Measurements from ENCODE around the gene MEIOB.
"Not testable (repeated sequence)": the region's sequence is repeated elsewhere in the genome, so short reads cannot be mapped to it uniquely, and the experiment has no call there.

The MEIOB gene

DNA sequence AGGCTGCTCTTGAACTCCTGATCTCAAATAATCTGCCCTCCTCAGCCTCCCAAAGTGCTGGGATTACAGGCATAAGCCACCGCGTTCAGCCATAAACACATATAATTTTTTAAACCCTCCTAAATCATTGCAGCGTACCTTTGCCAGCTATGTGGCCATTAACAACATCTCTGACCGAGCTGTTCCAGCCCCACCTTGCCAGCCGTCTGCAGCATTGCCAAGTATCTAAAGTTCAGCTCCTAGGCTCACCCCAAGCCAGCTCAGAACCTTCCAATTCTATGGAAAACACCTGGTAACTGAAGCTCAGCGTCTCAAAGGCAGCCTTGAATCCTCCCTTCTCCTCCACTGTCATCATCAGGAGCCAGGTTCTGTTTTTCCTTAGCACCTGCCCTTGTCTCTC, 5.1 kb upstream of the MEIOB start:
- DNase-seq: no peak

DNA sequence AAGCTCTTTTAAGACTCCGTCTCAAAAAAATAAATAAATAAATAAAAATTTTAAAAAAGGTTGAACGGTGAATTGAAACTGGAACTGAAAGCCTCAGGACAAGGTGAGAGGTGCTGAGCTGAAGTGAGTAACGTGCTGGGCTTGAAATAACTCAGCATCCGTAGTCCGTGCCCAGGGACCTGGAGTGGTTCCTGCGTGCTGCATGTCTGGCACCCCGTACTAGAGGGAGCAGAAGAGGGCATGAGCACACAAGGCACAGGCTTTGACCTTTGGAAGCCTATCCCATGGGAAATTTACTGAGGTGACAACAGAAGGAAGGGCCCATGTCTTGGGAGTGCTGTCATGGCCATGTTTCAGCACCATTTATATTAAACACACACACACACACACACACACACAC, 4.5 kb upstream of the MEIOB start:
- DNase-seq: no peak

DNA sequence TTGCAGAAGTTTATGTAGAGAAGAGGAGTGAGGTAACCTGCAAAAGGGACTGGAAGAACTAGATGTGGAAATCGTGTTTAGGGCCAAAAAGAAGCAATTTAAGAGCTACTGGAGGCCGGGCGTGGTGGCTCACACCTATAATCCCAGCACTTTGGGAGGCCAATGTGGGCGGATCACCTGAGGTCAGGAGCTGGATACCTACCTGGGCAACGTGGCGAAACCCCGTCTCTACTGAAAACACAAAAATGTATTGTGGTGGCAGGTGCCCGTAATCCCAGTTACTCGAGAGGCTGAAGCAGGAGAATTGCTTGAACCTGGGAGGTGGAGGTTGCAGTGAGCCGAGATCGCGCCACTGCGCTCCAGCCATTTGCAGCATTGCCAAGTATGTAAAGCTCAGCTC, 4.1 kb upstream of the MEIOB start:
- not testable (repeated sequence) for DNase-seq

DNA sequence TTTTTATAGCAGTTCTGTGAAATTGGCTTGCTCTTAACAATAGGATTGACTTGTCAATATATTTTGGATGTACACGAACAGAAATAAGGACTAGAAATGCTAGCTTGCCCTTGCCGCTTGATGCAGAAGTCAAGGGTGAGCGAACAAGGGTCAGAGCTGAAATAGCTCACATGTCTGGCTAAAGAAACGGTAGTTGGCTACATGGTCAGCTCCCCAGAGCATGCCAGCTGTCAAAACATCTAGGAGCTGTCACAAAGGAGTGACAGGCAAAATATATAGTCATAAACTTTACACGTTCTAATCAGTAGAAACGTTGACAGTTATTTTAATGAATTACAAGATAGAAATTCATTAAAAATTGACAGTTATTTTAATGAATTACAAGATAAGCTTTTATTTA, 2.9 kb upstream of the MEIOB start:
- DNase-seq: no peak

DNA sequence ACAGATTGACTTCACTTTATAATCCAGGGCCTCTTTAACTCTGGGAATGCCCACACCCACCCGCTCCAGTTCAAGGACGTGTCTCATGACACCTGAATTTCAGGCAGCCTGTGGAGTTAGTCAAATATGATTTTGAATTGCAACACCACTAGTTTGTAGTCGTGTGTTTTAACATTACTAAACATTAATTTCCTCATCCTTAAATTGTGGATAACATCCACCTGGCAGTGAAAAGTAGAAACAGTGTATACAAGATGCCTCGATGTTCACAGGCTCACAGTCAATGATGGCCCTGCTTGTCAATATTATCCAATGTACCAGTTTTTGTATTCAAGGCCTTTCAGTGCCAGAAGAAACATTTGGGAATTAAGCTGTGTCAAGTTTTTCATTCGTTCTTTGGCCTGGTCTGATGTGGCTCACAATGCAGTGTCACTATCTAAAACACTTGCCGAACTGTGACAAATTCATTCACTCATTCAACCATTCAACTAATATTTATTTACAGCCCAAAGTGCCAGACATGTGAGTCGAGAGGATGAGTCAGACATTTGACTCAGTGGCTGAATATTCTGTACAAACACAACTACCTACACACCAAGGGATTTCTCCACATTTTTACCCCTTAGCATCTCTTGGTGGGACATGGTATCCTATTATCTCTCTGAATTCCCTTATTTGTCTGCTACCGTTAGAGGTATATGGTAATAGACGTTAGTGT, 1.4 kb downstream of the MEIOB start:
- no peak for DNase-seq

DNA sequence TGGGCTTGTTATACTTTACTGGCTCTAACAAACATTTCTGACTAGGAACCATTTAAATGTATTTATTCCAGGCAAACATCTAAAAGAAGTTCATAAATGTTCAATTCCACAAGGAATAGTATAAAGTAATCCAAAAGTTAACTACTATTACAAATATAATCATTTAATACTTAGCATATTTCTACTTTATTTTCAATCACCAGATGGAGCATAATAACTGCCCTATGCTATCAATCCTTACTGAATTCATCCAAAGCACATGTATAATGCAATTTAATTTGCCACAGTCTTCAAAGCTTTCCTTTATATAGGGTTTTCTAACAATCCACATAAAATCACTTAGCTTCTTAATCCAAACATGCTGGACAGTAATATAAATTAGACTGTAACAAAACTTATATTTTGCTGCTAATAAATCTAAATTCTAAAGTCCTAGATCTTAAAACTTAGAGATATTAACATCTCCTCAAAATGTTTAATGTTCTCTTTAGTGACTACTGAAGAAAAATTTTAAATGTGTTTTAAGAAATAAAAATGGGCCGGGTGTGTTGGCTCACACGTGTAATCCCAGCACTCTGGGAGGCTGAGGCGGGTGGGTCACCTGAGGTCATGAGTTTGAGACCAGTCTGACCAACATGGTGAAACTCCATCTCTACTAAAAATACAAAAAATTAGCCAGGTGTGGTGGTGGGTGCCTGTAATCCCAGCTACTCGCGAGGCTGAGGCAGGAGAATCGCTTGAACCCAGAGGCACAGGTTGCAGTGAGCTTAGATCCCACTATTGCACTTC, 5.9 kb downstream of the MEIOB start:
- DNase-seq: no peak

DNA sequence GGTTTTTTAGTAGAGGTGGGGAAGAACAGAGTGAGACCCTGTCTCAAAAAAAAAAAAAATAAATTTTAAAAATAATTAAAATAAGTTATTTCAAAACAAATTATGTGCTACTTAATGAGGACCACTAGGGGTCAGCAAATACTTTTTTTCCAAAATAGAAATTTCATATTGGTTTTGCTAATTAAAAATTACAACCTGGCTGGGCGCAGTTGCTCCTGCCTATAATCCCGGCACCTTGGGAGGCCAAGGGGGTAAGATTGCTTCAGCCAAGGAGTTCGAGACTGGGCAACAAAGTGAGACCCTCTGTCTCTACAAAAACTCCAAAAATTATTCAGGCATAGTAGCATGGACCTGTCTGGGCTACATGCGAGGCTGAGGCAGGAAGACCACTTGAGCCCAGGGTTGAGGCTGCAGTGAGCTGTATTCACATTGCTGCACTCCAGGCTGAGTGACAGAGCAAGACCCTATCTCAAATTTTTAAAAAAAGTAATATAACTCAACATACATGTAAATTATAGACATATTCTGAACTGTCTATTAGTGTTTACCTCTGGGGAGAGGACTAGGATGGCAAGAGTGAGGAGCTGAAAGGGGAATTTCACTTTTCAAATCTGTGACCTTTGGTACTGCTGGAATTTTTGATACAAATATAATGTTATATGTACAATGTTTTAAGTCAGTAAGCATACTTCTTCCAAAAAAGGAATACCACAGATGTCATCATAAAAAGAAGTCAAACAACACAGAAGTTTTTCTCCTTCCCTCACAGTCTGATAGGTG, 8.1 kb downstream of the MEIOB start:
- DNase-seq: peak; percentile 18

DNA sequence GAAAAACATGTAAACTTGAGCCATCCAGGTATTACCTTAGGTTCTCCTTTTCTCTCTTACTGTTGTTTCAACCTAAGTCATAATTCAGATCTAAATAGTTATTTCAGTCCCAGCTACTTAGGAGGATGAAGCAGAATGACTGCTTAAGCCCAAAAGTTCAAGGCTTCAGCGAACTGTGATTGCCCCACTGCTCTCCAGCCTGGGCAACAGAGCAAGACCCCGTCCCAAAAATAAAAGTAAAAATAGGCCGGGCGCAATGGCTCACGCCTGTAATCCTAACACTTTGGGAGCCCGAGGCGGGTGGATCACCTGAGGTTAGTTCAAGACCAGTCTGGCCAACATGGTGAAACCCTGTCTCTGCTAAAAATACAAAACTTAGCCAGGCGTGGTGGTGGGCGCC, 9.6 kb downstream of the MEIOB start:
- DNase-seq: no peak

DNA sequence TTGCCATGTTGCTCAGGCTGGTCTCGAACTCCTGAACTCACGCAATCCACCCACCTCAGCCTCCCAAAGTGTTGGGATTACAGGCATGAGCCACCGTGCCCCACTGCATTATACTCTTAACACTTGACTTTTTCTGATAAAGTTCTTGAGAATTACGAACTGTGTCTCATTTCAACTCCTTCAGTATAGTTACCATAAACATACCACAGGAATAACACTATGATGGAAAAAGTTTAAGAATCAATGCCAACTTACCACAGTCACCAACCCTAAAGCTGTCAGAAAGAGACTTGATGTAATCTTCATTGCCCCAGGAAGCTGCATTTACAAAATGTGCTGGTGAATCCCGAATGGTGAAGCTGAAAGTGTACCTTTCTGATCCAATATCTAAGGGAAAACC, 10.2 kb downstream of the MEIOB start:
- no peak for DNase-seq

DNA sequence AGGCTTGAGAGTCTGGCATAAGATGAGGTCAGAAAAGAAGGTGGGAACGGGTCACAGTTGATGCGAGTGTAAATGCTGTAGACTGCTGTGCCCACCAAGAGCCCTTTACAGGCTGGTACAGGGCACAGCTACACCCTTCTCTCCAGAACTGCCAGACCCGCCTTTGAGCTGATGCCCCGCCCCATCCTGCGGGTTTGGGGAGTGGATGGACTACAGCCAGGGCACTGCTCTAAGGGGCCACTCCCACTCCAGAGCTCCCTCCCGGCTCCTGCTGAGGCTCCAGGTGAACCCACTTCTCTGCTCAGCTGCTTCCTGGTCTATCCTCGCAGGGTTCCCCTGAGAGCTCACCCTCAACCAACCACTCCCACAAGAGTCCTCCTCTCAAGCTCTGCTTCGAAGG, 12.3 kb downstream of the MEIOB start:
- no peak for DNase-seq

DNA sequence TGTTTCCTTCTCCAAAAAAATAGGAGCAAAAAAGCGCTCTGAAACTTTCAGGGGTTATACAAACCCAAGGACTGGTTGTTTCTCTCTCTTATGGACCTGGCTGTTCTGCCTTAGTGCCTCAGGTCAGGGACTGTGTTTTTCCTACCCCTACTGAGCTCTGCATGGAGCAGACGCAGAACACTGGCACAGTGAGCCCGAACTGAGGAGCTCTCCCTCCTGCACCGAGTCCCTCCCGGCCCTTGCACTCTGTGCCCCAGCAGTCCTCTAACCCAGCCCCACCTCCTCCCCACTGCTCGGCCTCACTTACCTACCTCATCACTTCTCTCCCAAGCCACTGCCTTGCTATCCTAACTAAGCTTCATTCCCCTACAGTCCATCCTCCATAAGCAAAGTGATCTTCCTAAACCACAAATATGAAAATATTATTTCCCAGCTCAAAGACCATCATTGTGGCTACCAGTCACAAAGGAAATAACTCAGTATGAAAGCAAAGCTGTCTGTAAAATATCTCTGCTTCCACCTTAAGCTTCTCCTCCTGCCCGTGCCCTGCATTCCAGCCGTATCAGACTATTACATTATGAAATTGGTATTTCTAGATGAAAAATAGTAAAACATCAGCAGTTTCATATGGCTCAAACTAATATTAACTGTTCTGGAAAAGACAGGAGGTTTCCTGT, 13.6 kb downstream of the MEIOB start:
- DNase-seq: no peak

DNA sequence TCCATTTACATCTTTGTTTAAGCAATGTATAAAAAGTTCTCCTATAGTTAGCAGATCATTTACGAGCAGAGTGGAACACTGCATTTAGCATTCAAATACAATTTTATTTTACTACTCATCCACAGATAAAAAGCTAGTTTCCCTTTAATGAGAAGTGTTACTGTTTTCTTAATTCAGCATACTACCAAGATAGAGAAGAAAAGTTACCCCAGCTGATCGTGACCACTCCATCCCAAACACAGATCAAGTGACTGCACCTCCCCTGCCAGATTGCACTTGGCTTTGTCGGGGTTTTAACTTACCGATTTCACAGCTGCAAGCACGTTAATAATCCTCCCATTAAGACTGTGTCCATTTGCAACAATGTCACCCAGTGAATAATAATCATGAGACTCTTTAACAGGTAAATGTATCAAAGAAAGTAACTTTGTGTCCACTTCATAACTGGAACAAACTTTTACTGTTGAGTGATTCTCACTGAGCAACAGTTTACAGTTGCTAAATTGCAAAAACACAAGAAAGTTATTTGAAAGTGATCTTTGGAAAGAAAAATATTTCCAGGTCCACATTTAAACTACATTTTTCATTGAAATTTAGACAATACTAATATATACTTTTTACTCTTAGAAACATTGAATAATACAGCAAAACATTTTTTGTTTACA, 14.4 kb downstream of the MEIOB start:
- DNase-seq: no peak

DNA sequence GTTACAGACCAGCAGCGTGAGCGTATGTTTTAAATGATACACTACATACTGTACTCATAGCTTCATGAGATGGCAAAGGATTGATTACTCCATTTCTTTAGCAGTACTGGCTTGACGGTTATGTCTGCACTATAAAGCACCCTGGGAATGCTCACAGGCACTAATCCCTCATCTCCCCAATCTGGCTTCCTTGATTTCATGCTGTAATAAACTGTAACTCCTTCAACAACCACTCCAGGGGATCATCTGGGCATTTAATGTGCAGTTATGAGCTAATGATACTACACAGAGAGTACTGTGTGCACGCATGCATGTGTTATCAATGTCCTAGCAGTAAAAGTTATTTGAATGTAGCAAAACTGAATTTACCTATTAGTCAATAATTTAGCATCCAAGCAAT, 20.2 kb downstream of the MEIOB start:
- DNase-seq: no peak

DNA sequence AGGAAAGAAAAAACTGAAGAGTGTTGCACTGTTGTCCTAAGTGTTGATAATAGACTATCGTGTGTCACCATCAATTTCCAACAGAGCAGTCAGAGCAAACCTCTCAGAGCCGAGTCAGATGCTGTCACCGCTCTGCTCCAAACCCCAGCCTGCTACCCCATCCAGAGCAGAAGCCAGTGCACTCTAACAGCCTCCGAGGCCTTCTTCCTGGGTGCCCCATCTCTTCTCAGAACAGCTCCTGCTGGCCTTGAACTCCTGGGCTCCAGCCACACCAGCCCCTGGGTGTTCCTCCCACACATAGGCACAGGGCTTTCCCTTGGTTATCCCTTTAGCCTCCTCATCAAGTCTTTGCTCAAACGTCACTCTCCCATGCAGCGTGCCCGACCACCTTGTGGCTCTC, 21.0 kb downstream of the MEIOB start:
- no peak for DNase-seq

DNA sequence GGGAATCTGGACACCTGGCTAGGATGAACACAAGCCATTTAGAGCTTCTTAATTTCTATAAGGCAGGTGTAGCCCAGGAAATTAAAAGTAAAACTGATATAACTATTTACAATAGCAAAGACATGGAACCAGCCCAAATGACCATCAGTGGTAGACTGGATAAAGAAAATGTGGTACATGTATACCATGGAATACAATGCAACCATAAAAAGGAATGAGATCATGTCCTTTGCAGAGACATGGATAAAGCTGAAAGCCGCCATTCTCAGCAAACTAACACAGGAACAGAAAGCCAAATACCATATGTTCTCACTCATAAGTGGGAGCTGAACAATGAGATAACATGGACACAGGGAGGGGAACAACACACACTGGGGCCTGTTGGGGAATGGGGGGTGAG, 25.5 kb downstream of the MEIOB start:
- DNase-seq: no peak

DNA sequence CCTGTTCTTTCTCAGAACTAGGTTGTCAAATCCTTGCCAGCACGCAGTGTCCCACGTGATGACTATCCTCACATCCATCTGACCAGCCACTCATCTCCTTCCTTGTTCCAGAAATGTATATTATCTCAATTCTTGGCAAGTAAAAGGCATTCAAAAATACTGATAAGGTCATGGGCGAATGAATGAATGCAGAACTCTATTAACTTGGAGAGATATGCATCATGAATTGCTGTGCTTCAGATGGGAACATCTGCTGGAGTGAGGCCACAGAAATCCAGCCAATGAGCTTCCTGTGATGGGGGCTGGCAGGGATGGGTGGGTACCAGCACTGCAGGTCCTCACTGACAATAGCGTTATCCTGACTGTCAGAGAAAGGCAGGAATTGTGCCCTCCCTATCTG, 26.0 kb downstream of the MEIOB start:
- no peak for DNase-seq

DNA sequence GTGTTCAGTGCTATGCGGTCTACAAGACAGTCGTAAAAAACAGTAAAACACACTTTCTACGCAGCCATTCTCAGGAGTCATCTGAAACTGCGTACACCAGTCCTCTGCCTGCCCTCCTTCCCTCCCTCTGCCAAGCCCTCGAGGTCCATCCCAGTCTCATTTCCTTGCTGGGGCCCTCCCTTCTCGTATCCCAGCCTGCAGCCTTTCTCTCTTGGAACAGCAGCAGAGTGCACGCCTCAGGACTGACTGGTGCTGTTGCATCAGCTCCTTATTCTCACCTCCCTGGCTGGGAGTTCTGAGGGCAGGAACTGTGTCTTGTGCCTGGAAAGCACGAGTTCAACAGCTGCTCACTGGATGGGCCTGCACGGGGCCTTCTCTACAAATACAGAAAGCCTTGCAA, 32.4 kb downstream of the MEIOB start:
- no peak for DNase-seq

DNA sequence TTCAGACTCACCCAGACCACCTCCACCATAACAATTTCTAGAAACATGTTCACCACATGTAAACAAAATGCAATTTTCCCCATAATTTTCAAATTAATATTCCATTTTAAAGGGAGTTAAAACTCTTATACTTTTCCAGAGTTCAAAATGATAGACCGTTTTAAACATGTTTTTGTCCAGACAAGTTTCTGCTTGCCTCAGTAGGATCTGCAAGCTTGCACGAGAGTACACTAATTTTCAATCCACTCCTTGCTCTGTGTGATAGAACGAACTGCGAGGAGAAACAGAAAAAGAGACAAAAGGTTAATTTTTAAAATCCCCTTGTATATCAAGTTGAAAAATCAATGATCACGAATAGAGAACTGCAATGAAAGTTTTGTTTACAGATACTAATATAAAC, 37.9 kb downstream of the MEIOB start:
- DNase-seq: no peak

DNA sequence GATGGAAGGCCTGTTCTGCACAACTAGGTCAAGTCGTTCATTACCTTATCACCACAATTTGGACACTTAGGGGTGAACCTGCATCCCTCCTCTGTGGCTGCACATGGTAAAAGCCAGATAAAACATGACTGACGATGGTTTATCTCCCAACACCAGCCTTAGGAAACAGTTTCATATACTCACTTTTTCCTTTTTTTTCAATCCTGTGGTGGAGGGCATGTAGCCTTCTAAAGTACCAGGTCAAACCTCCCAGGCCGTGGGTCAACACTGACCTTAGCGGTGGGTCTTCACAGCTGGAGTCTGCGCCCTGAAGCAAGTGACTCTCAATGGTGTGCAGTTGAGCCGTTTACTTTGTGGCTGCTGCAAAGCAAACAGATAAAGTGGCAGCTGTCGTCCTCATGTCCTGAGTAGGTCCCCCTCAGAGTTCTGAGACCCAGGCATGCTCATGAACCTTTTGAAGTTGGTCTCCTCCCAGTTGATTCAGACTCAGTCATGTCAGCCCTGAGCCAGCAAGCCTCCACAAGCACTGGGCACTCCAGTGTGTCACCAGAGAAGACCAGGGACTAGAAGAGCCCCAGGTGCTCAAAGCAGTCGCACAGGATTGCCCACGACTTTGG, 39.0 kb downstream of the MEIOB start:
- DNase-seq: no peak

DNA sequence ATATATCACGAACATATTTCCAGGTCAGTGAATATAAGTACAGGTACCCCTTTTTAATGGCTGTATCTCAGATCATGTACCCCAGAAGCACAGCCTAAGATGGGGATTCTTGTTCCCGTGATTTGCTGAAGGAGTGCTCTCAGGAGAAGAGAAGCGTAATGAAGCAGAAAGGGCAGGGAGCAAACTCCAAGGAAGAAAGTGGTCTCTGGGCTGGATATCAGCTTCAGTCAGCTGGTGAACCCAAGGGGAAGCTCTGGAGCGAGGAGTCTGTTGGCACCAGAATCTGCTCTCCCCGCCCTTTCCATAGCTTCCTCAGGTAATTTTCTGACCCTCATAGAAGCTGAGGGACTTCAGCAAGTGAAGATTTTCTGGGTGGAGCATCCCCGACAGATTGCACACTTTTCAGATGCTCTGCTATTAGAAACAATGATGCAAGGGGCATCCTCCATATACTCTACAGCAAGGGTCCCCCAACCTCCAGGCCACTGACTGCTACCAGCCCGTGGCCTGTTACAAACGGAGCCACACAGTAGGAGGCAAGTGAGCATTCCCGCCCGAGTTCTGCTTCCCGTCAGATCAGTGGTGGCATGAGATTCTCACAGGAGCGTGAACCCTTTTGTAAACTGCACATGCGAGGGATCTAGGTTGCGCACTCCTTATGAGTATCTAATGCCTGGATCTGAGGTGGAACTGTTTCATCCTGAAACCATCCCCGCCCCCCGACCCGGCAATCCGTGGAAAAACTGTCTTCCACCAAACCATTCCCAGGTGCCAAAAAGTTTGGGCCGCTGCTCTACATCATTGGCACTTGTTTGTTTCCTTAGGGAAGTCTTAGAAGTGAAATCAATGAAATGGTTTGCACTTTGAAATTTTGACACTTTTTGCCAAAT, 40.5 kb downstream of the MEIOB start:
- DNase-seq: no peak

DNA sequence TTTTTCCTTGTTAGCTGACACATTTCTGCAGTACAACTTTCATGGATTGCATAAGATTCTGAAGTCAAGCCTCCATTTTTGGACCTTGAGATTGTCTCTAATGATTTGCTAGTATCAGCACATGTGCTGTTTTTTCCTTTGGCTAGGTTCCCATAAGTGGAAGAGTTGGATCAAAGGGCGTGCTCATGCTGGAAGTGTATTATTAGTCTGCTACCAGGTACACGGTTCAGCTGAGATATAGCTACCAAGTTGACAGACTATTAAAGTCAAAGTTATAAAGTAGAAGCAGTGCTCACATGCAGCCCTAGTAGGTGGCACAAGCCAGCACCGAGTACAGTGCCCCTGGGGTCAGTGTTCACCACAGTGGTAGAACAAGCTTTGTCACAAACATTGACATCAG, 41.8 kb downstream of the MEIOB start:
- DNase-seq: no peak

Data from central memory CD4-positive, alpha-beta T cell (primary cell).